Activated T-helper 2 cell treated with anti-CD3 and anti-CD28 coated beads, Interferon-gamma antibody, Interleukin-2, Interleukin-4, amounts not matched to agents 10 μg/mL and 5 μg/mL and 100 μg/mL, durations not matched to agents 14 hours and 24 hours and 36 hours (primary cell): ENCODE data around the gene SNX8. TPM values are rescaled to one million over a fixed set of nuclear protein-coding genes. Genes with fewer than 3 reads are reported as not detected.

Experiments
- DNase-seq: peaks from one replicate; pipeline ENCODE4 v3.0.0; 2021; ENCODE audit warnings: low spot score
- H3K27ac Mint-ChIP-seq: one replicate; pipeline ENCODE4 v1.8.0; 2021; ENCODE audit warnings: mixed read lengths
- H3K27me3 Mint-ChIP-seq: one replicate; pipeline ENCODE4 v1.8.0; 2021; ENCODE audit warnings: low read depth, mixed read lengths
- H3K36me3 Mint-ChIP-seq: one replicate; pipeline ENCODE4 v1.8.0; 2021; ENCODE audit warnings: low read depth, mixed read lengths
- H3K4me1 Mint-ChIP-seq: one replicate; pipeline ENCODE4 v1.8.0; 2021; ENCODE audit warnings: low read depth, mixed read lengths
- H3K4me3 Mint-ChIP-seq: one replicate; pipeline ENCODE4 v1.8.0; 2021; ENCODE audit warnings: low read depth, mild to moderate bottlenecking, moderate library complexity, mixed read lengths
- H3K9me3 Mint-ChIP-seq: one replicate; pipeline ENCODE4 v1.8.0; 2021; ENCODE audit warnings: mixed read lengths
- intact Hi-C: fragments of 100-400 bp; cut with micrococcal nuclease; formaldehyde crosslinking; loops from one replicate; pipeline ENCODE4 v1.15.1; 2023
- total RNA-seq: library from RNA; stranded (reverse); gene quantifications from 2 replicates; pipeline ENCODE4 v1.2.3, GENCODE V29; 2022

Gene SNX8, protein sequence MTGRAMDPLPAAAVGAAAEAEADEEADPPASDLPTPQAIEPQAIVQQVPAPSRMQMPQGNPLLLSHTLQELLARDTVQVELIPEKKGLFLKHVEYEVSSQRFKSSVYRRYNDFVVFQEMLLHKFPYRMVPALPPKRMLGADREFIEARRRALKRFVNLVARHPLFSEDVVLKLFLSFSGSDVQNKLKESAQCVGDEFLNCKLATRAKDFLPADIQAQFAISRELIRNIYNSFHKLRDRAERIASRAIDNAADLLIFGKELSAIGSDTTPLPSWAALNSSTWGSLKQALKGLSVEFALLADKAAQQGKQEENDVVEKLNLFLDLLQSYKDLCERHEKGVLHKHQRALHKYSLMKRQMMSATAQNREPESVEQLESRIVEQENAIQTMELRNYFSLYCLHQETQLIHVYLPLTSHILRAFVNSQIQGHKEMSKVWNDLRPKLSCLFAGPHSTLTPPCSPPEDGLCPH
- 31.8 and 38.7 TPM in 2 replicates for total RNA-seq

DNA sequence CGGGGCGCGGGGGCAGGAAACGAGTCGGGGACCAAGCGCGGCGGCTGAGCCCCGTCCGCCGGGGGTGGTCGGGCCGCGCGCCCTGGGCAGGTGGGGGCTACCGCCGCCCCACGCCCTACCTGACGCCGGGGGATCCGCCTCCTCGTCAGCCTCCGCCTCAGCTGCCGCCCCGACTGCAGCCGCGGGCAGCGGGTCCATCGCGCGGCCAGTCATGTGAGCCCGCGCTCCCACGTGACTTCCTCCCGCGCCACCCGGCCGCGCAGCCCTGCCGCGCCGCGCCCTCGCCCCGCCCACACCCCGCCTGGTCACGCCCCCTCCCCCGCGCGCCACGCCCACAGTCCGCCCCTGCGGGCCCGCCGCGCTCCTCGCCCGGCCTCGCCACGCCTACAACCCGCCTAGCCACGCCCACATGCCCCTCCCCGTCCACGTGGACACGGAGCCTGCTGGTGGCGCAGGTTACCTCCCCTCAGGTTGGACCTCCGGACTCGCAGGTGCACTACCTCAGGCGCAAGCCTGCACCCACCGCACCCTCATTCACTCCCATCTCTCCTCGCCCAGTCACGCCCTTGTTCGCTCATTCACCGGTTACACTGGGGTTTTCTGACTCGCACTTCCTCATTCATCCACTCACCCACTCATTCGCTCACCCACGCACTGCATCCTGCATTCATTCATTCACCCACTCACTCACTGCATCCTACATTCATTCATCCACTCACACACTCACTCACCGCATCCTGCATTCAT lies at the start of gene SNX8:
Gene SNX8 (minus strand): TSS at position 233 of the 747 bp plus-strand sequence. CDS start 20 bp downstream, at position 213.
- no peaks in the 10 kb centered on the region for H3K27me3 Mint-ChIP-seq
- peak; percentile 91 for DNase-seq
- H3K36me3 Mint-ChIP-seq = no peaks in the 10 kb centered on the region
- H3K4me3 Mint-ChIP-seq = peak within 1 kb of the TSS; percentile 88
- H3K9me3 Mint-ChIP-seq = no peaks in the 10 kb centered on the region
- H3K4me1 Mint-ChIP-seq = peaks cover 13% of the 10 kb centered on the region
- intact Hi-C loops = loop anchor here (1.0 to 10.0 kb wide), 3 partner anchors 41 to 390 kb away; partner anchors contain the start of genes MRM2 and NUDT1
- peak within 1 kb of the TSS; percentile 69 for H3K27ac Mint-ChIP-seq

DNA sequence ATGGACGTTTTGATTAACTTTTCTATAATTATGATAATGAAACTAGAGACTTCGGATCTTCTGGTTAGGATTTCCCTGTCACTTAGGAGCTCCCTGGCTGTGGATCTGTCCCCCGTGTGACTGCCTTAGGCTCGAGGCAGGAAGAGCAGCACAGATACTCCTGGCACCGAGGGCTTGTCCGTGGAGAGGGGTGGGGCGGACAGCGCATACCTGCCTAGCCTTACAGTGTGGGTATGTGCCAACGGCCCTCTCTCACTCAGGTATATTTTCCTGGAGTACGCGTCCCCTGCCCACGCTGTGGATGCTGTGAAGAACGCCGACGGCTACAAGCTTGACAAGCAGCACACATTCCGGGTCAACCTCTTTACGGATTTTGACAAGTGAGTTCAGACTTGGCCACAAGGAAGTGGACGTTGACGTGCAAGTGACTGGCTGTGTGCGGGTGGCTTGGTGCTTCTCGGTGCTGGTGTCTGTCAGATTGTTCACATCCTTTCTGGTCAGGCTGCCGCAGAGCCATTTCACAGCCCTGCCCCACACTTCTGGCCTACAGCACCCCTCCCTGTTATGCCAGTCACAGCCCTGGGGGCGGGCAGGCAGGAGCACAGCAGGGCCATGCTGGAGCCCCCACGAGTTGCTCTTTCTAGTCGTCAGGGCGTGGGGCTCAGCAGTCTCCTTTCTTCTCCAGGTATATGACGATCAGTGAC lies 48.3 kb upstream of the SNX8 start:
- intact Hi-C loops = no loop called here
- H3K9me3 Mint-ChIP-seq = no peaks in the 10 kb centered on the region
- no peak overlapping the region for H3K4me3 Mint-ChIP-seq
- H3K27ac Mint-ChIP-seq = no peak overlapping the region
- H3K27me3 Mint-ChIP-seq = no peaks in the 10 kb centered on the region
- DNase-seq = no peak
- peaks cover 8% of the 10 kb centered on the region for H3K4me1 Mint-ChIP-seq
- H3K36me3 Mint-ChIP-seq = peaks cover 90% of the 10 kb centered on the region

DNA sequence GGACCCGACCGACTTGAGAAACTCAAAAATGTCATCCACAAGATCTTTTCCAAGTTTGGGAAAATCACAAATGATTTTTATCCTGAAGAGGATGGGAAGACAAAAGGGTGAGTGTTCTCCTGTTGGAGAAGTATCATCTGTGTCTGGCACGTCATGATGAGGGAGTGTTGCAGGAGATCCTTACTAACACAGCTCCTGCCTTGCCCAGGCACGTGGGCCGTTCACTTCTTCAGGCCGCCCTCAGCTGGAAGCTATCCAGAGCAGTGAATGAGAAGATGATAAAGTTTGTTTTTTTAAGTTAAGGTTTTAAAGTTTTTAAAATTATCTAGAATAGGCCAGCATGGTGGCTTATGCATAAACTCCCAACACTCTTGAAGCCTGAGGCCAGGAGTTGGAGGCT lies 46.6 kb upstream of the SNX8 start:
- Mint-ChIP-seq H3K27me3 (no peaks in the 10 kb centered on the region), H3K36me3 (peaks cover 84% of the 10 kb centered on the region), H3K4me3 (no peak overlapping the region), H3K4me1 (peaks cover 10% of the 10 kb centered on the region), H3K27ac (no peak overlapping the region), H3K9me3 (no peaks in the 10 kb centered on the region)
- intact Hi-C loops = no loop called here
- DNase-seq = no peak

- no peak for DNase-seq
- Mint-ChIP-seq H3K9me3 (no peaks in the 10 kb centered on the region), H3K27ac (no peak overlapping the region), H3K4me1 (peaks cover 10% of the 10 kb centered on the region), H3K36me3 (peaks cover 78% of the 10 kb centered on the region), H3K4me3 (no peak overlapping the region), H3K27me3 (no peaks in the 10 kb centered on the region)
- intact Hi-C loops = no loop called here
Observed at GRCh38 chr7:2359610-2360009, 45.4 kb upstream of the SNX8 start.

DNA sequence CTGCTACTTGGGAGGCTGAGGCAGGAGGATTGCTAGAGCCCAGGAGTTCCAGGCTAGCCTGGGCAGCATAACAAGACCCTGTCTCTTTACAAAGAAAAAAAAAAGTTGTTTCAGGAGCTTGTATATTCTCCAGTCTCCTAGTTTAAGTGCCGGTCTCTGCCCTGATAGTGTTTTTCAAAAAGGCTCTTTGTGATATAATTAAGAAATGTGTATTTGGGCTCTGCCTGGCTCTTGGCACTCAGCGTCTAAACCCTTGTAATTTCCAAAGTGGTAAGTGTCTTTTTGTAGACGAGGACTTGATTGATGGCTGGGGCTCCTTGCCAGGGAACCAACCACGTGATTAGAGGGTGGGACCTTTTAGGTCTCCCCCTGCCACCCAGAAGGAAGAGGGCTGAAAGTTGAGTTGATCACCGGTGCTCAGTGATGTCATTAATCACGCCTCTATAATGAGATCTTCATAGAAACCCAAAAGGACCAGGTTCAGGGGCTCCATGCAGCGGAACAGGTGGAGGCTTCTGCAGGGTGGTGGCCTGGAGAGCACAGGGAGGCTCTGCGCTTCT lies 44.8 kb upstream of the SNX8 start:
- Mint-ChIP-seq H3K27me3 (no peaks in the 10 kb centered on the region), H3K4me3 (no peak overlapping the region), H3K9me3 (no peaks in the 10 kb centered on the region), H3K36me3 (peaks cover 72% of the 10 kb centered on the region), H3K27ac (no peak overlapping the region), H3K4me1 (peaks cover 9% of the 10 kb centered on the region)
- intact Hi-C loops = no loop called here
- no peak for DNase-seq

DNA sequence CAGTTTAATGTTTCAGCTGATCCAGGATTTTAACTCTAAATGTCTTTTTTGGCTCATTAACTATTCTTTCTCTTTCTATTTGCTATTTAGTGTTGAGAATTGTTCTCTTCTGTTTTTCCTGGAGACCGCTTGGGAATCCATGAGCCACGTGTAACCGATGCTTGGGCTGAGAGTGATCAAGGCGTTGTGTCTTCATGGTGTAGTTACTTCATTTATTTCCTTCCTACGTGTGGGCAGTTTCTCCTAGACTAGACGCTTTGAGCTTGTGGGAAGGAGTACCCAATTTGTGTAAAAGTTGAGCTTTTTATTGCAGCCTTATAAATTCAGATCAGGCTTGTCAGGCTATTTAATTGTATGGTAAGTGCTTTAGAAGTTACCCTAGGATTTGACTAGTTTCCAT lies 43.3 kb upstream of the SNX8 start:
- intact Hi-C loops = no loop called here
- Mint-ChIP-seq H3K27me3 (no peaks in the 10 kb centered on the region), H3K36me3 (peaks cover 59% of the 10 kb centered on the region), H3K27ac (peak overlapping the region; percentile 36), H3K4me1 (peaks cover 11% of the 10 kb centered on the region), H3K4me3 (peak overlapping the region; percentile 45), H3K9me3 (no peaks in the 10 kb centered on the region)
- DNase-seq = no peak

DNA sequence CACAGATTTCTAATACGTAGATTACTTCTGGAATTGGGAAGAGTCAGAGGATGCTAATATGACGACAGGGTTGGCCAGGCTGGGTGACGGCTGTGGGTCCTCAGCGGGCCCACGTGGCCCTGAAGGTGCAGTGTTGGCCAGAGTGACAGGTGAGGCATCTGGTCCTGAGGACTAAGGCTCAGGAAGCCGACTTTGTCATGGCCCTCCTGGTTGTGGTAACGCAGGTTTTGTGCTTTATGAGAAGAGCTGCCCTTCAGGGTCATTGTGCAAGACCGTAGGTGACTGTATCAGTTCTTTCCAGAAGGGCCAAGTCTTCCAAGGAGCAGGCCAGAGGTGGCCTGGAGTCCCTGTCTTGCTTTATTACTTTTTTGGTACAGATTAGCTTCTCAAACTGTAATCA lies 42.9 kb upstream of the SNX8 start:
- no peaks in the 10 kb centered on the region for H3K27me3 Mint-ChIP-seq
- H3K36me3 Mint-ChIP-seq = peaks cover 55% of the 10 kb centered on the region
- no peaks in the 10 kb centered on the region for H3K9me3 Mint-ChIP-seq
- no peak overlapping the region for H3K27ac Mint-ChIP-seq
- intact Hi-C loops = no loop called here
- H3K4me3 Mint-ChIP-seq = peak overlapping the region; percentile 54
- peaks cover 12% of the 10 kb centered on the region for H3K4me1 Mint-ChIP-seq
- DNase-seq = no peak

DNA sequence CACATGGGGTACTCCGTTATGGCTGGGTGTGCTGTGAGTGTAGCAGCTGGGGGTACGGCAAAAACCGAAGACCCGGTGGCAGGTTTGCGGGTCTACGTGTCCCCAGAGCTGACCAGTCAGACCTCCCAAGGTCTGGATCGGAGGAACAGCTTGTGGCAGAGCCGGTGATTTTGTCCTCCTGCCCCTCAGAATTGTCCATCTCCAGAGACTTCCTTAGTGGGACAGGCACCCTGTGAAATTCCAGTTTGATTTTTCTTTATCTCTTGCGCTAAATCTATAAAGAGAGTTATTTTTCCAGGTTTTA lies 41.4 kb upstream of the SNX8 start:
- Mint-ChIP-seq H3K36me3 (peaks cover 44% of the 10 kb centered on the region), H3K27me3 (no peaks in the 10 kb centered on the region), H3K4me3 (peak overlapping the region; percentile 85), H3K9me3 (no peaks in the 10 kb centered on the region), H3K4me1 (peaks cover 13% of the 10 kb centered on the region), H3K27ac (peak overlapping the region; percentile 55)
- DNase-seq = no peak
- intact Hi-C loops = loop anchor here (1.0 kb wide), 1 partner anchor 41 kb away; the partner anchor contains the start of gene SNX8

DNA sequence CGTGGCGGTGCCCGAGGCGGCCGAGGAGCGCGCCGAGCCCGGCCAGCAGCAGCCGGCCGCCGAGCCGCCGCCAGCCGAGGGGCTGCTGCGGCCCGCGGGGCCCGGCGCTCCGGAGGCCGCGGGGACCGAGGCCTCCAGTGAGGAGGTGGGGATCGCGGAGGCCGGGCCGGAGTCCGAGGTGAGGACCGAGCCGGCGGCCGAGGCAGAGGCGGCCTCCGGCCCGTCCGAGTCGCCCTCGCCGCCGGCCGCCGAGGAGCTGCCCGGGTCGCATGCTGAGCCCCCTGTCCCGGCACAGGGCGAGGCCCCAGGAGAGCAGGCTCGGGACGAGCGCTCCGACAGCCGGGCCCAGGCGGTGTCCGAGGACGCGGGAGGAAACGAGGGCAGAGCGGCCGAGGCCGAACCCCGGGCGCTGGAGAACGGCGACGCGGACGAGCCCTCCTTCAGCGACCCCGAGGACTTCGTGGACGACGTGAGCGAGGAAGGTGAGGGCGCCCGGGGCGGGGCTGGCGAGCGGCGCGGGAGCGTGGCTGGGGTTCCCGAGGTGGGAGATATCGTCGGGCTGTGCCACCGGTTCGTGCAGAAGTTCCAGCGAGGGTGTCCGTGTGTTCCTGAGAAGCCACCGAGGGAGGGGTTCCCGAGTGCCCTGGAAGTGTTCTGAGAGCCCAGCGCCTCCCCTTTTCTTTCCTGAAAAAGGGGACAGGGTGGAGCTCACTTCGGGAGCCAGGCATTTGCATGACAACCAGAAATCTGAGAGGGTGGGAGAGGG lies 40.9 kb upstream of the SNX8 start:
- no peak for DNase-seq
- H3K27me3 Mint-ChIP-seq = no peaks in the 10 kb centered on the region
- intact Hi-C loops = loop anchor here (1.0 kb wide), 2 partner anchors 41 to 48 kb away; partner anchors contain the start of genes CHST12 and SNX8

DNA sequence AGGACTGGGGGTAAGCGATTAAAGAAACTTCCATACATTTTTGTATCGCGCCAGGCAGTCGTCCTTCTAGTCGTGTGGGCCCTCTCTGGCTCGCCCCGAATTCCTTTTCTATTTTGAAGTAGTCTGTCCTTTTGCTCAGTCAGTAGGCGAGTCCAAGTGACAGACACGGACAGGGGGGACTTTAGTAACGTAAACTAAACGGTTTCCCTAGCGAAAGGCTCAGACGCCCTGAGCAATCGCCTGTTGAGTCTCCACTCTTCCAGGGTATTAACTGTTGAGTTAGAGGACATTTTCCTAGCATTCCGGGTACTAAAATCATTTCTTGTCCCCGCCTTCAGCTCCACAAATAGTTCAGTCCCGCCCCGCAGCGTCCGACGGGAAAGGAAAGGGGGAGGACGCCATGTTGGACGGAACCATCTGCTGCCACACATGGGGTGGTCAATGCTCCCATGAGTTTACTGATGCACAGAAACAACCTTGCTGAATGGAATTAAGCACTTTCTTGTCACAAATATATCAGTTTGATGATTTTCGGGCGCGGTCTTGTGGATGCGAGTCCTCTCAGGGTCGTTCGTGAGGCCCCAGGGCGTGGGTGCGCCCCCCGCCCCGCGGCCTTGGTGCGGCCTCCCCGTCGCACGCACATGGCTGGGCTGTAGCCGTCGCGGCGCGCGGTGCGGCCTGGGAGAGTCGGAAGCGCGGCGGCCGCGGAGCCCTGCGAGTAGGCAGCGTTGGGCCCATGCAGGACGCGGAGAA lies 40.1 kb upstream of the SNX8 start, which contains the start of gene EIF3B:
Gene EIF3B (plus strand): TSS at position 642 of the 753 bp plus-strand sequence. CDS start 95 bp downstream, at position 737.
- peaks cover 11% of the 10 kb centered on the region for H3K4me1 Mint-ChIP-seq
- no peaks in the 10 kb centered on the region for H3K9me3 Mint-ChIP-seq
- peak within 1 kb of the TSS; percentile 98 for H3K27ac Mint-ChIP-seq
- intact Hi-C loops = loop anchor here (1.0 kb wide), 1 partner anchor 49 kb away; the partner anchor contains the start of gene CHST12
- no peaks in the 10 kb centered on the region for H3K27me3 Mint-ChIP-seq
- peak within 1 kb of the TSS; percentile 90 for H3K4me3 Mint-ChIP-seq
- peaks cover 31% of the 10 kb centered on the region for H3K36me3 Mint-ChIP-seq
- DNase-seq = peak; percentile 85

More for the DNA sequence above, 40.9 kb upstream of the SNX8 start:
- Mint-ChIP-seq H3K4me1 (peaks cover 11% of the 10 kb centered on the region), H3K4me3 (peak overlapping the region; percentile 90), H3K9me3 (no peaks in the 10 kb centered on the region), H3K27ac (peak overlapping the region; percentile 98), H3K36me3 (peaks cover 39% of the 10 kb centered on the region)

DNA sequence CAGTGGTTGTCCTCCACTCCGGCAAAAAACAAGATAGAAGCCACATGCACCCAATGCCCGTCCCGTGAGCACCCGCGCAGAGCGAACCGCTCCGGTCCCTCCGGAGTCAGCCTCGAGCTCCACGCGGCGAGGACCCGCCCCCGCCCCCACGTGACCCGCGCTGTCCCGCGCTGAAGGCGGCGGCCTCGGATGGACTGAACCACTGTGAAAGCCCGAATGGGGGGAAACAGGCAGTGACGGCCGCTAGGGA lies 39.6 kb upstream of the SNX8 start:
- H3K27me3 Mint-ChIP-seq = no peaks in the 10 kb centered on the region
- peaks cover 26% of the 10 kb centered on the region for H3K36me3 Mint-ChIP-seq
- H3K9me3 Mint-ChIP-seq = no peaks in the 10 kb centered on the region
- DNase-seq = peak; percentile 87
- peak overlapping the region; percentile 90 for H3K4me3 Mint-ChIP-seq
- H3K27ac Mint-ChIP-seq = peak overlapping the region; percentile 98
- intact Hi-C loops = loop anchor here (1.0 kb wide), 1 partner anchor 49 kb away; the partner anchor contains the start of gene CHST12
- H3K4me1 Mint-ChIP-seq = peaks cover 8% of the 10 kb centered on the region
